Left renal cortex interstitium (tissue), 4 donors: ENCODE measurements around the gene PLEKHO2. TPM values are rescaled to one million over a fixed set of nuclear protein-coding genes. Genes with fewer than 3 reads are reported as not detected.
A peak's percentile ranks its signal among the peaks of the same experiment; 100 is the strongest.

Experiments used
- DNase-seq, 4 donors: peaks; one replicate each; pipeline ENCODE4 v3.0.0-alpha.2; 2013; ENCODE audit warnings: low read depth in 4 of 4, low spot score in 2 of 4, missing footprints in 1 of 4
- polyA plus RNA-seq, 4 donors: library from polyadenylated mRNA; unstranded; fragments of 120-200 nt; gene quantifications; one replicate each; pipeline ENCODE4 v1.2.1, GENCODE V29; 2013; ENCODE audit not compliant: insufficient read length in 4 of 4

PLEKHO2 gene
- polyA plus RNA-seq, 4 donors, result 15.3 to 21.6 (median 19.7) TPM

DNA sequence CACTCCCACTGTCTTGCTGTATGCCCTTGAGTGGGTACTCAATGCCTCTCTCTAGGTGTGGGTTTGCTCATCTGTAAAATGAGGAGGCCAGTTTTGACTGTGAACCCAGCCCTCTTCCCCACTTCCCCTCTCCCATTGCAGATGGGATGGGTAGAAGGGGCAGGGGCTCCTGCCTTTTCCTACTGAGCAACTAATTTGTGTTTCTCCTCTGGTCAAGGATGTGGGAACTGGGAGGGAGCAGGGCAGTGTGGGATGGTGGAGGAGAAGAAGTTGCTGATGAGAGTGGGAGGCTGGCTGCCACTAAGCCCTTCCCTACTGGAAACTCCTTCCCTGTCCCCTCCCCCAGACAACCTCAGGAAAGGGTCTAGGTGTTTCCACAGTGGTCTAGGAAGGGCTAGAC, 49.8 kb downstream of the PLEKHO2 start:
- no peak for DNase-seq

GRCh38 chr15:64892847-64893403, 51.2 kb downstream of the PLEKHO2 start:
- no peak for DNase-seq

- DNase-seq, result peak; percentile 91 to 99 (median 95)
These were observed 52.0 kb downstream of the PLEKHO2 start for GRCh38 chr15:64893481-64894394.

DNA sequence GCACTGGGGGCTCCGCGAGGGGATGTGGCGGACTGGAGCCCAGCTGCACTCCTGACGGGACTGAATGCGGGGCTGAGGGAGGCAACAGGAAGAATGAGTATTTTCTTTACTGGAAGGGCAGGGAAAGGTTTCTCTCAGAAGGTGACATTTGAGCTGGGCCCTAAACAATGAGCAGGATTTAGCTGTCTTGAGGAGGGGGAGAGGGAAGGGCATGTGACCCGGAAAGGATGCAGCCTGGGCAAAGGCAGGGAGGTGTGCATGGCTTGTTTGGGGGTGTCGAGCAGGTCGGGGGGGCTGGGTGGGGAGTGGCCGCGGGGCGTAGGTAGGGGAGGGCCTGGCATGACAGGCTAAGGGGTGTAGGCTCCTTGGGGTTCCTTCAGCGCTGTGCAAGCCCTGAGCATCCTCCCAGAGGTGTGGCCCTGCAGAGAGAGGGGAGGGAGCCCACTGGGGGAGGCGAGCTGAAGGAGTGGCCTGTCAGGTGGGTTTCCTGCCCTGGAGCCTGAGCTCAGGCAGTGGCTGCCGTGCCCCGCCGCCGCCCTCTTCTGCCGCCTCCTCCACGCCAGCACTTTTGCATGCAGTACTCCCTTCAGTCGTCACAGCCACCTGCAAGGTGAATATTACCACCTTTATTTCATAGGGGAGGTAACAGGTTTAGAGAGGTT, 52.8 kb downstream of the PLEKHO2 start:
- no peak for DNase-seq

DNA sequence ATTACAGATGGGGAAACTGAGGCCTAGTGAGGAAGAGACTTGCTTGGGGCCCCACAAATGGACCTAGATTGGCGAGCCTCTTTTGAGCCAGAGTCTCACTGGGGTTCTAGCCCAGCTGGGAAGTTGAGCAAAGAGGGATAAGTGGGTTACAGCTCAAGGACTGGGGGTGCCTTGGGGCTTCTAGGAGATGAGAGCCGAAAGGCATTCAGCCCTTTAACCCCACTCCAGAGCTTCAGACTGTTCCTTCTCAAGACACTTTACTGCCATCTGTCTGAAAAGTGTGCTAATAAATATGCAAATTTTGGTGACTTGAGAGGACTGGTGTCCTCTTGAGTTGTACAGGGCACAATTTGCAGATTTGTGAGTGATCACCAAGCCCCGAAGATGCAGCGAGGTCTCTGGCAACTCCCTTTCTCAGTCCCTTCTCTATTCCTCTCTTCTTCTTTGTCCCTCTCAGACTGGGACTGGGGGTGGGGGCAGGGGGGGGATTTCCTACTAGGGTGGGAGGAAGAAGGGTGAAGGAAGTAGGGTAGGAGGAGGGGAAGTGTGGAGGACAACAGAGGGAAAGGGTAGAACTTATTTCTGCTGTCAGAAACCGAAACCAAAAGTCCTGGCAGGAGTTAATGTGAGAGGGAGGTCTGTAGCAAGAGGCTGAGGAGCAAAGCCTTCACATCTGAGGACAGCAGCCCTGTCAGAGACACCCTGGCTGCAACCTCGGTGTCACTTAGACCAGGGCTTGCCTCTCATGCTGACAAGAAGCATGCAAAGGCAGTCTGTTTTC, 53.8 kb downstream of the PLEKHO2 start:
- no peak for DNase-seq

- no peak for DNase-seq
These were observed 54.8 kb downstream of the PLEKHO2 start for GRCh38 chr15:64896371-64897069.

GRCh38 chr15:64897345-64897985, 55.8 kb downstream of the PLEKHO2 start:
- DNase-seq, result no peak

DNA sequence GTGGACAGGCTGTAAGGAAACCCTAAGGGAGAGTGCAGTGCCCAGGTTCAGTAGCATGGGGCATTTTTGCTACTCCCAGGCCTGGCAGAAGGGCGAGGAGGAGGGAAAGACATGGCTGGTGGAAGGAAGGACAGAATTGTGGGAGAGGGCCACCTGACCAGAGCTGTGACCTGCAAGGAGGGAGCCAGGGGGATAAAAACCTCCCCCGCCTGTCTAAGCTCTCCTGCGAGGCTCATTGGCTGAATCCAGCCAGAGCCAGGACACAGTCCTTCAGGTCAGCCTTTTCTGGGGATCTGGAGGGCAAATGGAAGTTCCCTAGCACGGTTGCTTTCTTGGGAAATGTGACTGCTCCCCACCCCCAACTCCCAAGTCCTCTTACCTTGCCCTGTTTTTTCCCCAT, 56.7 kb downstream of the PLEKHO2 start:
- DNase-seq, result no peak

- DNase-seq, result no peak
These were observed 59.4 kb downstream of the PLEKHO2 start for GRCh38 chr15:64901141-64901540.

- no peak for DNase-seq
These were observed 60.2 kb downstream of the PLEKHO2 start for GRCh38 chr15:64901914-64902313.

GRCh38 chr15:64902863-64903262, 61.1 kb downstream of the PLEKHO2 start:
- no peak for DNase-seq

DNA sequence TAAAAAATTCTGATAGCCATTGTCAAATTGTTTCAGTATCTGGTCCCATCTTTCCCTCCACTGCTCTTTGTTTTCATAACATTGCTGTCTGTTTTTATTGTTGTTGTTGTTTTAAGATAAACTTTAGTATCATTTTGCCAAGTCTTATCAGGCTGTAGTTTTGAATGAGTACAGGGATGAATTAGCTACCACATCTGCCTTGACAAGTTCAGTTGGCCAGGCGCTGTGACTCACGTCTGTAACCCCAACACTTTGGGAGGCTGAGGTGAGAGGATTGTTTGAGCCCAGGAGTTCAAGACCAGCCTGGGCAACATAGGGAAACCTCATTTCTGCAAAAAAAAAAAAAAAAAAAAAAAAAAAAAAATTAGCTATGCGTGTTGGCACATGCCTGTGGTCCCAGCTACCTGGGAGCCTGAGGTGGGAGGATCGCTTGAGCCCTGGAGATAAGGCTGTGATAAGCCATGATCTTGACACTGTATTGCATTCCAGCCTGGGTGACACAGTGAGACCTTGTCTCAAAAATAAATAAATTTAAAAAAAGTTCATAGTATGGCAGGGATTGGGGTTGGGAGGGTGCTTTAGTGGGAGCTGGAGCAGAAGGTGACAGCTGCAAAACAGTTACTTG, 61.7 kb downstream of the PLEKHO2 start:
- no peak for DNase-seq

DNA sequence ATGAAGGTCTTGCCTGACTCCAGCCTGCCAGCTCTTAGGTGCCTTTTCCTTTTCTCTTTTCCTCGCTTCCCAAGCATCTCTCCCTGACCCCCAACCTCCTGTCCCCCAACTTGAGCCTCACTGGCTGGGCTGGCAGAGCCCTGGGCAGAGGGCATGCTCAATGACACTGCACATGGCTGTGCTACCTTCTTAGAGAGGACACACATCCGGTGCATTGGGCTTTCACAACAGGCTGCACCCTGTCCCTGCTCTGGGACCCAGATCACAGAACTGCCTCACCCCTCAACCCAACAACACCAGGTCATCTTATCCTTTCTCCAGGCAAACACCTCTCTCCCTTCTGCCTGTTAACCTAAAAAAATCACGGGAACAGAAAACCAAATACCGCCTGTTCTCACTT, 62.5 kb downstream of the PLEKHO2 start:
- DNase-seq, result no peak

GRCh38 chr15:64905119-64905831, 63.6 kb downstream of the PLEKHO2 start:
- DNase-seq, result peak in 1 of 4 donors; percentile 53

DNA sequence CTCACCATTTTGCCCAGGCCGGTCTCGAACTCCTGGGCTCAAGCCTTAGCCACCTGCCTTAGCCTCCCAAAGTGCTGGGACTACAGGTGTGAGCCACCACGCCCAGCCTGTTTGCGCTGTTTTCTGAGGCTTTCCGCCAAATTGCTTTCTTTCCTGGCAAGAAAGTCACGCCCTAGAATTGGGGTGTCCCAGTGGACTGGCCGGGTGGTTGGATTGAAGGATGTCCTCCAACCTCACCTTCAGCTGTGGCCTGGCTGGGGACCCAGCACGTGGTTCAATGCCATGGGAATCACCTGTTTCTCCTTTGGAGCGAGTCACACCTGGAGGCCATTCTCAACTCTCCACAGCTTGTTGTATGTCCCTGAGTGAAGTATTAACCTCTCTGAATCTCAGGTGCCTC, 64.2 kb downstream of the PLEKHO2 start:
- DNase-seq, result no peak

GRCh38 chr15:64906402-64906801, 64.7 kb downstream of the PLEKHO2 start:
- no peak for DNase-seq

DNA sequence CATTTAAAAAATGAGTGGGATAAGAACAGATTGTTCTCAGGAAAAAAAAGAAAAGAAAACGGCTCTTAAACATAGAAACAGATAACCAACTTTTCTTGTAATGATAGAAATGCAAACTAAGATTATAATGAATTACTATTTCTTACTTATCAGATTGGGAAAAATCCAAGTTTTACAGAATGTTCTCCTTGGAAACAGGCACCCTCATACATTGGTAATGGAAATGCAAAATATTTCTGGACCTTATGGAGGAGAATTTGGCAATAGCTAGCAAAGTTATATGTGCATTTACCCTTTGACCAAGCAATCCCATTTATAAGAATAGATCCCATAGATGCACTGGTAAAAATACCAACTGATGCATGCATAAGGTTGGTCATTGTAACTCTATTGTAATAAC, 66.3 kb downstream of the PLEKHO2 start:
- no peak for DNase-seq

DNA sequence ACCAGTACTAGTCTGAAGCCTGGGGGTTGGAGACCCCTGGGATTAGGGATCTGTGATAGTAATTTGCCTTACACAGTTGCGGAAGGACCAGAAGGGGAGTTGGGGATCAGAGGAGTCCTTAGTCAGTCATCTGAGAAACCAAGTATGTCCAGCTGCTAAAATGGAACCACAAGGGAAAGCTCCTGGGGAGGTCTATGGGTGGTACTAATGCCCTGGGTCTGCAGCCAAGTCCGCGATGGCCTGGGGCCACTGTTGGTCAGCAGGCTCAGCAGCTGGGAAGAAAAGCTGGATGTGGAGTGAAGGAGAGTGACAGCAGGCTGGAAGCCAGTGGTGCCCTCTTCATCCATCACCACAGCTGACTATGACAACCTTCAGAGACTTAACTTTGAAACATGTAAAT, 67.8 kb downstream of the PLEKHO2 start:
- DNase-seq, result no peak
